Gastroesophageal sphincter (tissue), 4 donors: ENCODE measurements around the gene ARHGAP22. TPM values are rescaled to one million over a fixed set of nuclear protein-coding genes. Genes with fewer than 3 reads are reported as not detected.

Source experiments
- ATAC-seq: fragments of 150-250 bp; one replicate; pipeline ENCODE4 v1.9.1; 2016; ENCODE audit warnings: mild to moderate bottlenecking, moderate library complexity
- H3K27ac ChIP-seq, 4 donors: fragments of 200-600 bp; sonication (generic) in 3 of 4; 1 replicate in 3 of 4; 2 replicates in 1 of 4; pipeline ENCODE4 v1.5.1; 2016 to 2019
- H3K27me3 ChIP-seq: fragments of 200-600 bp; sonication (generic); one replicate; pipeline ENCODE4 v1.5.1; 2019
- H3K36me3 ChIP-seq, 2 donors: fragments of 200-600 bp; sonication (generic); one replicate each; pipeline ENCODE4 v1.5.1; 2019; ENCODE audit warnings: control low read depth in 1 of 2
- H3K4me1 ChIP-seq, 3 donors: fragments of 200-600 bp; sonication (generic); 1 replicate in 2 of 3; 2 replicates in 1 of 3; pipeline ENCODE4 v1.5.1; 2016 to 2019; ENCODE audit warnings: control low read depth in 2 of 3
- H3K4me3 ChIP-seq, 2 donors: fragments of 200-600 bp; sonication (generic); one replicate each; pipeline ENCODE4 v1.5.1; 2019; ENCODE audit warnings: mild to moderate bottlenecking in 1 of 2, moderate library complexity in 1 of 2
- H3K9me3 ChIP-seq, 3 donors: fragments of 200-600 bp; sonication (generic); one replicate each; pipeline ENCODE4 v1.5.1; 2017 to 2019; ENCODE audit warnings: control low read depth in 2 of 3
- EP300 ChIP-seq: sonication (generic); formaldehyde crosslinking; IDR thresholded peaks from one replicate; pipeline ENCODE4 v1.6.1; 2017; ENCODE audit warnings: antibody characterized with exemption, mild to moderate bottlenecking
- POLR2A ChIP-seq, 2 donors: fragments of 450-650 bp; IDR thresholded peaks; one replicate each; pipeline ENCODE4 v1.6.1; 2017; ENCODE audit warnings: antibody characterized with exemption in 2 of 2, mild to moderate bottlenecking in 2 of 2, moderate library complexity in 1 of 2
- POLR2AphosphoS5 ChIP-seq: sonication (generic); formaldehyde crosslinking; IDR thresholded peaks from one replicate; pipeline ENCODE4 v1.6.1; 2017; ENCODE audit warnings: antibody characterized with exemption
- WGBS, 2 donors: methylation state at CpG; one replicate each; pipeline ENCODE4 v1.1.5; 2018; ENCODE audit warnings: low coverage in 1 of 2; 5-methylcytosine and 5-hydroxymethylcytosine counted together
- total RNA-seq, 4 donors: library from RNA; depleted of rRNA; stranded (reverse); fragments of >200 nt; gene quantifications; one replicate each; pipeline ENCODE4 v1.1.0, GENCODE V29; 2016
- TF ChIP-seq, protein P1 (sequence below), 4 experiments: fragments of 200-600 bp in 2 of 4; fragments of 450-650 bp in 2 of 4; sonication (generic) in 1 of 4; IDR thresholded peaks; one replicate each; pipeline ENCODE4 v1.5.1; 2017 to 2019; ENCODE audit warnings: antibody characterized with exemption in 4 of 4, mild to moderate bottlenecking in 2 of 4, moderate library complexity in 2 of 4

The ARHGAP22 gene
- total RNA-seq, 4 donors from 2014 or later, result 4.2 to 5.8 (median 5.1) TPM

DNA sequence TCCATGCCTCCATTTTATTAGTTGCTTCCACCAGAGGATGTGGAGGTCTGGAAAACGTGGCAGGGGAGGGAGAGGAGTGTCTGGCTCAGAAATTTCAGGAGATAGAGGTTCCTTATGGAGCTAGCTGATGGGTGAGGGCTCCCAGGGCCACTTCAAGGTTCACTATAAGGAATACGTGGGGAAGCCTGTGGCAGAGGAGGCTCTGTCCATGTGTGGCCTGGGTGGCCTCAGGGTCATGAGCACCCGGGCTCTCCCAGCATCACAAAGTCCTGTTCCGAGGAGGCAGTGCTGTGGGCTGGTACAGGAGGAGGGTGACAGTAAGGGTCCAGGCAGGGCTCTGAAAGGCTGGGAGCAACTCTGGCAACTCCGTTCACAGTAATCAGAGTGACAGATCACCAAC is 24.6 kb downstream of the ARHGAP22 start:
- peaks cover 0 to 2% (median 0%) of the 10 kb centered on the region in 3 donors for H3K9me3 ChIP-seq
- no peak overlapping the region for H3K27ac ChIP-seq
- 100% methylated on average over 1 of the region's 5 CpGs; no CpG with 5 or more reads in 1 of the 2 donors for WGBS, 2 donors
- H3K27me3 ChIP-seq, result peaks cover 7% of the 10 kb centered on the region
- no peak for ATAC-seq
- no peaks in the 10 kb centered on the region for H3K36me3 ChIP-seq
- H3K4me1 ChIP-seq, result no peaks in the 10 kb centered on the region
- TF ChIP-seq POLR2AphosphoS5 (no peak), POLR2A (IDR thresholded peaks at IDR 0.05) (no peak), EP300 (no peak)
- TF ChIP-seq, protein P1, sequence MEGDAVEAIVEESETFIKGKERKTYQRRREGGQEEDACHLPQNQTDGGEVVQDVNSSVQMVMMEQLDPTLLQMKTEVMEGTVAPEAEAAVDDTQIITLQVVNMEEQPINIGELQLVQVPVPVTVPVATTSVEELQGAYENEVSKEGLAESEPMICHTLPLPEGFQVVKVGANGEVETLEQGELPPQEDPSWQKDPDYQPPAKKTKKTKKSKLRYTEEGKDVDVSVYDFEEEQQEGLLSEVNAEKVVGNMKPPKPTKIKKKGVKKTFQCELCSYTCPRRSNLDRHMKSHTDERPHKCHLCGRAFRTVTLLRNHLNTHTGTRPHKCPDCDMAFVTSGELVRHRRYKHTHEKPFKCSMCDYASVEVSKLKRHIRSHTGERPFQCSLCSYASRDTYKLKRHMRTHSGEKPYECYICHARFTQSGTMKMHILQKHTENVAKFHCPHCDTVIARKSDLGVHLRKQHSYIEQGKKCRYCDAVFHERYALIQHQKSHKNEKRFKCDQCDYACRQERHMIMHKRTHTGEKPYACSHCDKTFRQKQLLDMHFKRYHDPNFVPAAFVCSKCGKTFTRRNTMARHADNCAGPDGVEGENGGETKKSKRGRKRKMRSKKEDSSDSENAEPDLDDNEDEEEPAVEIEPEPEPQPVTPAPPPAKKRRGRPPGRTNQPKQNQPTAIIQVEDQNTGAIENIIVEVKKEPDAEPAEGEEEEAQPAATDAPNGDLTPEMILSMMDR (IDR thresholded peaks at IDR 0.05), result no peak
- H3K4me3 ChIP-seq, result no peak overlapping the region

DNA sequence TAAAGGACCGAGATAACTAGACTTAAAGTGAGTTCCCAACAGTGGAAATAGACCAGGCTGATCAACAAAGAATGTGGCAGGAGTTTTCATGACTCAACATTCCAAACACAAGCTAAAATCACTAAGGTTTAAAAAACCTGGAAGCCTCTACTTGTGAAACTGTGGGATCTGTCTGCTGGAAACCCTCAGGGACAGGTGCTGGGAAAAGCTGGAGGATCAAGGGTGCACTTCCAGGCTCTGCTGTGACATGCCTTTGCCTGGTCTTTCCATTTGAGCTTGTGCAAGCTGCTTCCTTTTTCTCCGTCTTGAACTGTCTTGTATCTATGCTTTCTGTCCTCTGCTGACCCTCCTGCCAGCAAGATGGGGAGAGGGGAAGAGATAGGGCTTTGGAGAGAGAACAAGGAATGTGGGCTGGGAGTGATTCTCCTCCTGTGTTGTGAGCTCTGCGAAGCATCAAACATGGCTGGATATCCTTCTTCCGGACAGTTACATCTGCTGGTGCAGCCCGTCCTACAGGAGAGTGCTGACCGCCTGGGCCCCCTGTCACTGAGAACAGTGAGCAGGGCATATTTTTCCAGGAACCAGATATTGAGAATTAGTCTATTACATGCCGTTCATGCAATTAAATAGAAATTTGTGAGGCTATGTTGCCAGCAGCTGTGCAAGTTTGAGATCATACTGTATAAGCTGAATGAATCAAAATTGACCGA is 25.5 kb downstream of the ARHGAP22 start:
- H3K27me3 ChIP-seq, result peaks cover 7% of the 10 kb centered on the region
- H3K9me3 ChIP-seq, result no peaks in the 10 kb centered on the region
- TF ChIP-seq POLR2A (IDR thresholded peaks at IDR 0.05) (no peak), POLR2AphosphoS5 (no peak), EP300 (no peak)
- TF ChIP-seq, protein P1 (IDR thresholded peaks at IDR 0.05), result no peak
- ATAC-seq, result no peak
- WGBS, 2 donors, result 42 to 58% methylated on average over 2 to 4 of the region's 8 CpGs
- H3K36me3 ChIP-seq, result no peaks in the 10 kb centered on the region
- no peak overlapping the region for H3K27ac ChIP-seq
- H3K4me3 ChIP-seq, result no peak overlapping the region
- no peaks in the 10 kb centered on the region for H3K4me1 ChIP-seq

DNA sequence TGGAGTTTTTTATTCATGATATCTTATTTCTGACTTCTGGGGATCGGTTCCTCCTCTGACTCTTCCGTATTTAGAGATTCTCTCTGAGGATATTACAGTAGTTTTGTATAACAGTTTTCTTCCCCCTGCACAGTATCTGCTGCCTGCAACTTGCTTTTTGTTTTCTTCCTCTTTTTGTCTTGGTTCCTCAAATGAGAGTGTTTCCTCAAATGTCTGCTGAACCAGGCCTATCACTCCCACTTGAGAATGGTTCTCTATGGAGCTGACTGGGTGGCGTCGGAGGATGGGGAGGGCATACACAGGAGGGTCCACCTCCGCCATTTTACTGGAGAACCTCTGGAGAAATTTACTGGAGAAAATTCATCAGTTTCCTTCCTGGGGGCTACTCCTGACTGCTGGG is 27.7 kb downstream of the ARHGAP22 start:
- no peak for ATAC-seq

DNA sequence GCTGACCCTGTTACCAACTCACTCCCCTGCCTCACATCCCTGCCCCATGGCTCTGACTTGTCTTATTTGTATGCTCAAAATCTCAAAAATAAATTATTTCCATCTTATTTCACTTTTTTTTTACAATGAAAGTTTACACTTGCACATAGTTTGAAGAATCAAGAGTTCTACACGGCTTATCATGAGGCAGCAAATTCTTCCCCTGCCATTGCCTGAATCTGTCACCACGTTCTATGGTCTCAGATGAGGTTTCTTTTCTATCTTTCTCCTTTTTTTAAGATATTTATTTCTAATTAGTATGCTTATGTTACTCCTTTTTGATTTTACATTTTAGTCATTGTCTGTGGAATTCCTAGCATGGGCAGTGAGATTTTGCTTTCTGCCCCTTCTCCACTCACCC is 28.4 kb downstream of the ARHGAP22 start:
- 75 to 88% methylated on average over 2 of the region's 2 CpGs for WGBS, 2 donors

More for the DNA sequence above, 27.7 kb downstream of the ARHGAP22 start:
- TF ChIP-seq, protein P1 (IDR thresholded peaks at IDR 0.05), result no peak
- TF ChIP-seq EP300, result no peak
- no peak for TF ChIP-seq POLR2A (IDR thresholded peaks at IDR 0.05)
- TF ChIP-seq POLR2AphosphoS5, result no peak
- no peaks in the 10 kb centered on the region for H3K36me3 ChIP-seq
- no peaks in the 10 kb centered on the region for H3K4me1 ChIP-seq
- H3K4me3 ChIP-seq, result no peak overlapping the region
- 66 to 94% methylated on average over 2 to 5 of the region's 5 CpGs for WGBS, 2 donors
- H3K27me3 ChIP-seq, result peaks cover 7% of the 10 kb centered on the region
- H3K27ac ChIP-seq, result no peak overlapping the region
- H3K9me3 ChIP-seq, result no peaks in the 10 kb centered on the region

More for the DNA sequence above, 28.4 kb downstream of the ARHGAP22 start:
- Histone ChIP-seq H3K27me3 (peaks cover 7% of the 10 kb centered on the region), H3K4me3 (no peak overlapping the region), H3K4me1 (no peaks in the 10 kb centered on the region), H3K9me3 (no peaks in the 10 kb centered on the region), H3K27ac (no peak overlapping the region), H3K36me3 (no peaks in the 10 kb centered on the region)
- ATAC-seq, result no peak
- TF ChIP-seq POLR2A (IDR thresholded peaks at IDR 0.05), result no peak
- TF ChIP-seq POLR2AphosphoS5, result no peak
- TF ChIP-seq, protein P1 (IDR thresholded peaks at IDR 0.05), result no peak
- no peak for TF ChIP-seq EP300
